ENCODE results near the gene NSD1. TPM values are rescaled to one million over a fixed set of nuclear protein-coding genes. Genes with fewer than 3 reads are reported as not detected.

Gene NSD1
- total RNA-seq, 4 donors from 2014 or later: 24.0 to 39.5 (median 32.2) TPM

GRCh38 chr5:177189965-177190364 lies 56.4 kb downstream of the NSD1 start:
- no peaks in the 10 kb centered on the region for H3K9me3 ChIP-seq
- no peaks in the 10 kb centered on the region for H3K27me3 ChIP-seq
- no peak overlapping the region for H3K27ac ChIP-seq
- no peak overlapping the region for H3K4me3 ChIP-seq
- peaks cover 0 to 42% (median 12%) of the 10 kb centered on the region in 3 donors for H3K36me3 ChIP-seq
- peaks cover 0 to 22% (median 0%) of the 10 kb centered on the region in 3 donors for H3K4me1 ChIP-seq
- 72 to 80% methylated on average over 4 of the region's 4 CpGs for WGBS, 2 donors
- no peak for DNase-seq
- no peak for TF ChIP-seq CTCF (IDR thresholded peaks at IDR 0.05)
- no peak for TF ChIP-seq POLR2A (IDR thresholded peaks at IDR 0.05)
- intact Hi-C loops (cut with DNase I): no loop called here

- Histone ChIP-seq H3K36me3 (peaks cover 0 to 73% (median 12%) of the 10 kb centered on the region in 3 donors), H3K27me3 (no peaks in the 10 kb centered on the region), H3K27ac (peak overlapping the region in 1 of 4 donors; percentile 48), H3K9me3 (no peaks in the 10 kb centered on the region), H3K4me3 (no peak overlapping the region), H3K4me1 (peaks cover 0 to 15% (median 0%) of the 10 kb centered on the region in 3 donors)
- no peak for TF ChIP-seq POLR2A (IDR thresholded peaks at IDR 0.05)
- TF ChIP-seq CTCF (IDR thresholded peaks at IDR 0.05): no peak
- no peak for DNase-seq
- intact Hi-C loops (cut with DNase I): no loop called here
- 23 to 25% methylated on average over 3 of the region's 3 CpGs for WGBS, 2 donors
Observed at GRCh38 chr5:177194268-177194667, 60.7 kb downstream of the NSD1 start.

DNA sequence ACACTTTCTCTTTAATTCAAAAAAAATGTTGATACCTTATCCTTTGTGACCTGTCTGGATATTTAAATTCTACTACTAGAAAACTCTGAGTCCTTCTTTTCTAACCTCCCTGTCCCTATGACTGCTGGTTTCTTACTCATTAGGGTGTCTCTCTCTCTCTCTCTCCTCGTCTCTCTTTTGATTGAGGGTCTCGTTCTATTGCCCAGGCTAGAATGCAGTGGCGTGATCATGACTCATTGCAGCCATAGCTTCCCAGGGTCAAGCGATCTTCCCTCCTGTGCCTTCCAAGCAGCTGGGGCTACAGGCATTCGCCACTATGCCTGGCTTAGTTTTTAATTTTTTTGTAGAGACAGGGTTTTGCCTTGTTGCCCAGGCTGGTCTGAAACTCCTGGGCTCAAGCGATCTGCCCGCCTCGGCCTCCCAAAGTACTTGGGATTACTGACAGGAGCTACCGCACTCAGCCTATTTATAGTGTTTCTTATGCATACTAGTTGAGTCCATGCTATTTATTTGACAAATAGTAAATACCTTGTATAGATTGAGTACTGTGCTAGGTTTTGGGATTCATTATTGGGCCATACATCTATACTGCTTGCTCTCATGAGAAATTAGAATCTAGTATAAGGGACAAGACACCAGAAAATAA lies 61.9 kb downstream of the NSD1 start:
- no peak for DNase-seq
- WGBS, 2 donors: 91 to 94% methylated on average over 7 to 9 of the region's 9 CpGs
- Histone ChIP-seq H3K27ac (no peak overlapping the region), H3K36me3 (peaks cover 0 to 85% (median 12%) of the 10 kb centered on the region in 3 donors), H3K9me3 (no peaks in the 10 kb centered on the region), H3K27me3 (no peaks in the 10 kb centered on the region), H3K4me3 (no peak overlapping the region), H3K4me1 (peaks cover 0 to 19% (median 0%) of the 10 kb centered on the region in 3 donors)
- no peak for TF ChIP-seq CTCF (IDR thresholded peaks at IDR 0.05)
- no peak for TF ChIP-seq POLR2A (IDR thresholded peaks at IDR 0.05)
- intact Hi-C loops (cut with DNase I): no loop called here

DNA sequence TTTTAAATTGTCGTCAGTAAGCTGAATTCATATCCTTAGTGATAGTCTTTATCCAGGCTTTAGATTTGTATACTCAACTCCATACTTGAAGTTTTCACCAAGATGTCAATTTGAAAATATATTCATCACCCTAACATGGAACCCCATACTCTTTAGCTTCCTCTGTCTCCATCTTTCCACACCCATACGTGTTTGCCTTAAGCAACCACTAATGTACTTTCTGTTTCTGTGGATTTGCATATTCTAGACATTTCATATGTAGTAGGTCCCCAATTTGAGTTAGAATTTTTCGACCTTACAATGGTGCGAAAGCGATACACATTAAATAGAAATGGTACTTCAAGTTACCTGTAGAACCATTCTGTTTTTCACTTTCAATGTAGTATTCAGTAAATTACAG lies 65.2 kb downstream of the NSD1 start:
- intact Hi-C loops (cut with DNase I): no loop called here
- Histone ChIP-seq H3K4me1 (peaks cover 0 to 18% (median 0%) of the 10 kb centered on the region in 3 donors), H3K9me3 (no peaks in the 10 kb centered on the region), H3K27me3 (no peaks in the 10 kb centered on the region), H3K4me3 (no peak overlapping the region), H3K27ac (no peak overlapping the region), H3K36me3 (peaks cover 0 to 89% (median 4%) of the 10 kb centered on the region in 3 donors)
- DNase-seq: no peak
- TF ChIP-seq POLR2A (IDR thresholded peaks at IDR 0.05) (no peak), CTCF (IDR thresholded peaks at IDR 0.05) (no peak)
- 82 to 89% methylated on average over 5 of the region's 5 CpGs for WGBS, 2 donors

GRCh38 chr5:177204281-177204680 lies 70.7 kb downstream of the NSD1 start:
- intact Hi-C loops (cut with DNase I): no loop called here
- WGBS, 2 donors: 94 to 95% methylated on average over 9 of the region's 9 CpGs
- TF ChIP-seq CTCF (IDR thresholded peaks at IDR 0.05): no peak
- TF ChIP-seq POLR2A (IDR thresholded peaks at IDR 0.05): no peak

More at GRCh38 chr5:177204281-177204680, 70.7 kb downstream of the NSD1 start:
- H3K4me1 ChIP-seq: peaks cover 0 to 4% (median 0%) of the 10 kb centered on the region in 3 donors
- H3K27me3 ChIP-seq: no peaks in the 10 kb centered on the region
- peaks cover 0 to 90% (median 19%) of the 10 kb centered on the region in 3 donors for H3K36me3 ChIP-seq
- H3K9me3 ChIP-seq: no peaks in the 10 kb centered on the region
- DNase-seq: no peak
- no peak overlapping the region for H3K4me3 ChIP-seq
- no peak overlapping the region for H3K27ac ChIP-seq

Data from esophagus squamous epithelium (tissue), 5 donors.